ENCODE results near the gene SLC41A2.

The SLC41A2 gene

GRCh38 chr12:104930388-104931326 lies 27.4 kb downstream of the SLC41A2 start:
- no peak for DNase-seq (ENCODE audit: low spot score)

GRCh38 chr12:104929977-104930376 lies 28.1 kb downstream of the SLC41A2 start:
- DNase-seq (ENCODE audit: low spot score) = no peak

- no peak for DNase-seq (ENCODE audit: low spot score)
Measured at GRCh38 chr12:104929368-104929767, 28.7 kb downstream of the SLC41A2 start.

GRCh38 chr12:104928036-104928745 lies 29.9 kb downstream of the SLC41A2 start:
- no peak for DNase-seq (ENCODE audit: low spot score)

- DNase-seq (ENCODE audit: low spot score) = no peak
Measured at GRCh38 chr12:104925501-104925900, 32.6 kb downstream of the SLC41A2 start.

- DNase-seq (ENCODE audit: low spot score) = no peak
Measured at GRCh38 chr12:104921340-104921739, 36.8 kb downstream of the SLC41A2 start.

GRCh38 chr12:104911942-104912341 lies 46.1 kb downstream of the SLC41A2 start:
- no peak for DNase-seq (ENCODE audit: low spot score)

GRCh38 chr12:104910196-104910840 lies 47.8 kb downstream of the SLC41A2 start:
- no peak for DNase-seq (ENCODE audit: low spot score)

GRCh38 chr12:104909761-104910160 lies 48.3 kb downstream of the SLC41A2 start:
- no peak for DNase-seq (ENCODE audit: low spot score)

Data from D341Med (cell line).